HCT116 (cell line): ENCODE results near the gene COL9A3. TPM values are rescaled to one million over a fixed set of nuclear protein-coding genes. Genes with fewer than 3 reads are reported as not detected.

Source experiments
- ATAC-seq: fragments of 200-7000 bp; cut with Tn5 transposase; 2 replicates; pipeline ENCODE4 v1.9.1; 2020; ENCODE audit warnings: mild to moderate bottlenecking, moderate library complexity
- BruUV-seq: library from RNA; stranded (reverse); fragments of 400-500 nt; replicated peaks from 2 replicates; lab custom pipeline; 2021; lab: Mats Ljungman, UMichigan
- CTCF ChIA-PET: fragments of 300-600 bp; sonication (Branson Sonifier 250); formaldehyde crosslinking; loops from one replicate; lab custom pipeline; 2021; ENCODE audit warnings: antibody characterized with exemption; lab: Charles Lee
- POLR2A ChIA-PET: fragments of 300-600, 350-600 bp; sonication (Branson Sonifier 250); formaldehyde crosslinking; loops from one replicate; lab custom pipeline; 2021; ENCODE audit warnings: antibody characterized with exemption; lab: Charles Lee
- RAD21 ChIA-PET, 2 experiments: fragments of 300-600 bp; sonication (Branson Sonifier 250); formaldehyde crosslinking; loops; one replicate each; lab custom pipeline; 2023; ENCODE audit warnings: low total read pairs in 2 of 2; ENCODE audit not compliant: uncharacterized antibody in 2 of 2, unreplicated experiment in 2 of 2, low non-redundant PET in 1 of 2; lab: Charles Lee
- DNase-seq: peaks from one replicate; pipeline ENCODE4 v3.0.0-alpha.2; 2010; ENCODE audit warnings: low read depth, low spot score
- H2AFZ ChIP-seq: fragments of 200-600 bp; shearing (Covaris generic), sonication (generic); 2 replicates; pipeline ENCODE4 v1.6.1; 2017; ENCODE audit warnings: low read depth, mixed run types, mixed read lengths, antibody characterized with exemption, low read length; ENCODE audit not compliant: poor library complexity, severe bottlenecking
- H3K27ac ChIP-seq: 2 replicates; pipeline ENCODE4 v1.5.1; 2012; ENCODE audit warnings: low read depth, low read length
- H3K27me3 ChIP-seq: fragments of 200-600 bp; sonication (generic); 2 replicates; pipeline ENCODE4 v1.6.1; 2016; ENCODE audit warnings: mixed run types, low read length, mixed read lengths; ENCODE audit not compliant: insufficient read depth
- H3K36me3 ChIP-seq, 2 experiments: fragments of 200-500 bp in 1 of 2; fragments of 200-600 bp in 1 of 2; sonication (Bioruptor generic) in 1 of 2; sonication (generic) in 1 of 2; 2 replicates each; pipeline versions ENCODE4 v1.5.1 to v1.6.1; 2014 to 2016; ENCODE audit warnings: low read length in 2 of 2, inconsistent platforms in 1 of 2, mixed read lengths in 1 of 2, mixed run types in 1 of 2; ENCODE audit not compliant: insufficient read depth in 2 of 2, control insufficient read depth in 1 of 2
- H3K4me1 ChIP-seq, 2 experiments: fragments of 200-600 bp in 1 of 2; sonication (generic) in 1 of 2; 2 replicates each; pipeline versions ENCODE4 v1.5.1 to v1.6.1; 2012 to 2017; ENCODE audit warnings: low read length in 2 of 2, inconsistent platforms in 1 of 2, mild to moderate bottlenecking in 1 of 2, mixed read lengths in 1 of 2, mixed run types in 1 of 2, moderate library complexity in 1 of 2; ENCODE audit not compliant: insufficient read depth in 2 of 2, control insufficient read depth in 1 of 2
- H3K4me2 ChIP-seq: fragments of 200-600 bp; sonication (generic); 2 replicates; pipeline ENCODE4 v1.6.1; 2017; ENCODE audit warnings: mixed run types, low read length, mixed read lengths
- H3K4me3 ChIP-seq, 2 experiments: fragments of 200-600 bp in 1 of 2; sonication (generic) in 1 of 2; replicated peaks in 1 of 2; 2 replicates each; pipeline ENCODE4 v1.5.1; 2011 to 2016; ENCODE audit warnings: low read length in 2 of 2, control low read depth in 1 of 2, low read depth in 1 of 2, mild to moderate bottlenecking in 1 of 2, mixed read lengths in 1 of 2, mixed run types in 1 of 2
- H3K79me2 ChIP-seq: fragments of 200-600 bp; sonication (generic); 2 replicates; pipeline ENCODE4 v1.6.1; 2017; ENCODE audit warnings: mild to moderate bottlenecking, mixed run types, low read length, moderate library complexity, mixed read lengths; ENCODE audit not compliant: insufficient read depth
- H3K9ac ChIP-seq: fragments of 200-600 bp; sonication (generic); 2 replicates; pipeline ENCODE4 v1.6.1; 2016; ENCODE audit warnings: low read length, mixed read lengths
- H3K9me2 ChIP-seq: fragments of 200-600 bp; sonication (generic), shearing (Covaris generic); 2 replicates; pipeline ENCODE4 v1.6.1; 2017; ENCODE audit warnings: mixed run types, mild to moderate bottlenecking, moderate library complexity; ENCODE audit not compliant: insufficient read depth
- H3K9me3 ChIP-seq, 2 experiments: fragments of 200-500 bp in 1 of 2; fragments of 200-600 bp in 1 of 2; sonication (Bioruptor generic) in 1 of 2; sonication (generic) in 1 of 2; 2 replicates each; pipeline ENCODE4 v1.6.1; 2014 to 2017; ENCODE audit warnings: low read length in 2 of 2, mixed read lengths in 2 of 2, inconsistent platforms in 1 of 2, low read depth in 1 of 2, mild to moderate bottlenecking in 1 of 2, mixed run types in 1 of 2, moderate library complexity in 1 of 2; ENCODE audit not compliant: control insufficient read depth in 1 of 2, insufficient read depth in 1 of 2
- H4K20me1 ChIP-seq: fragments of 200-600 bp; sonication (generic), shearing (Covaris generic); 2 replicates; pipeline ENCODE4 v1.6.1; 2017; ENCODE audit warnings: mixed run types, mild to moderate bottlenecking, moderate library complexity; ENCODE audit not compliant: insufficient read depth
- CTCF ChIP-seq, 3 experiments: fragments of 200-600 bp in 1 of 3; sonication (generic) in 1 of 3; IDR thresholded peaks in 2 of 3; conservative IDR thresholded peaks in 1 of 3; 2 replicates each; pipeline ENCODE4 v1.5.1; 2012 to 2017; ENCODE audit warnings: low read depth in 2 of 3, low read length in 2 of 3, antibody characterized with exemption in 1 of 3, borderline replicate concordance in 1 of 3, control low read depth in 1 of 3, mild to moderate bottlenecking in 1 of 3, mixed read lengths in 1 of 3, mixed run types in 1 of 3, moderate library complexity in 1 of 3; ENCODE audit not compliant: insufficient read depth in 1 of 3
- EZH2phosphoT487 ChIP-seq: fragments of 200-600 bp; IDR thresholded peaks from 2 replicates; pipeline ENCODE4 v1.6.1; 2018; ENCODE audit warnings: antibody characterized with exemption, borderline replicate concordance
- POLR2A ChIP-seq: IDR thresholded peaks from 2 replicates; pipeline ENCODE4 v1.7.0; 2011; ENCODE audit warnings: borderline replicate concordance; ENCODE audit not compliant: insufficient read depth, insufficient read length; ENCODE audit errors: extremely low read depth
- REST ChIP-seq: IDR thresholded peaks from 2 replicates; pipeline ENCODE4 v1.6.1; 2012; ENCODE audit warnings: low read depth
- YY1 ChIP-seq: IDR thresholded peaks from 2 replicates; pipeline ENCODE4 v1.6.1; 2011; ENCODE audit warnings: low read length, low read depth, moderate library complexity, mild to moderate bottlenecking; ENCODE audit not compliant: insufficient replicate concordance; ENCODE audit errors: extremely low read depth
- ZBTB33 ChIP-seq: IDR thresholded peaks from 2 replicates; pipeline ENCODE4 v1.6.1; 2011; ENCODE audit warnings: mild to moderate bottlenecking, low read length, moderate library complexity; ENCODE audit not compliant: insufficient replicate concordance; ENCODE audit errors: extremely low read depth
- intact Hi-C: fragments of 100-400 bp; cut with micrococcal nuclease; formaldehyde crosslinking; loops from 2 replicates; pipeline ENCODE4 v1.10.0; 2022
- total RNA-seq: library from RNA; stranded (reverse); gene quantifications from one replicate; pipeline ENCODE4 v1.2.1, GENCODE V29; 2021; ENCODE audit not compliant: unreplicated experiment

Gene COL9A3
- total RNA-seq, 1 experiment from 2014 or later: 29.7 TPM

GRCh38 chr20:62887860-62888239 is 71.0 kb downstream of the COL9A3 start (continued):
- TF ChIP-seq CTCF (IDR thresholded peaks at IDR 0.05 in 2 of 3, conservative IDR thresholded peaks at IDR 0.05 in 1 of 3; ENCODE audit: borderline replicate concordance in 1 of 3, insufficient read depth in 1 of 3, low read depth in 2 of 3, low read length in 2 of 3): no peak
- TF ChIP-seq ZBTB33: no peak

- no peaks in the 10 kb centered on the region for H3K9me3 ChIP-seq
- no peaks in the 10 kb centered on the region for H3K27me3 ChIP-seq
- no peak overlapping the region for H3K4me2 ChIP-seq
- no TSS peak for BruUV-seq
- peaks cover 35 to 44% of the 10 kb centered on the region in 2 experiments for H3K36me3 ChIP-seq
- no peak overlapping the region for H3K4me3 ChIP-seq
- no peaks in the 10 kb centered on the region for H3K79me2 ChIP-seq
- H4K20me1 ChIP-seq: no peaks in the 10 kb centered on the region
- ATAC-seq (no peak), DNase-seq (no peak)
- intact Hi-C loops: no loop called here
- H3K27ac ChIP-seq: no peak overlapping the region
- ChIA-PET CTCF (no interaction called here), POLR2A (no interaction called here), RAD21 (no interaction called here)
- TF ChIP-seq EZH2phosphoT487 (no peak), CTCF (IDR thresholded peaks at IDR 0.05 in 2 of 3, conservative IDR thresholded peaks at IDR 0.05 in 1 of 3; ENCODE audit: borderline replicate concordance in 1 of 3, insufficient read depth in 1 of 3, low read depth in 2 of 3, low read length in 2 of 3) (no peak), YY1 (no peak), ZBTB33 (no peak), REST (no peak), POLR2A (no peak)
- H3K9me2 ChIP-seq: no peaks in the 10 kb centered on the region
- no peaks in the 10 kb centered on the region for H3K4me1 ChIP-seq
- no peak overlapping the region for H3K9ac ChIP-seq
- H2AFZ ChIP-seq: no peak overlapping the region
Measured at GRCh38 chr20:62888406-62888805, 71.6 kb downstream of the COL9A3 start.
